ENCODE measurements around the gene FAM72D.
"Not testable (repeated sequence)": the region's sequence is repeated elsewhere in the genome, so short reads cannot be mapped to it uniquely, and the experiment has no call there.

The FAM72D gene

DNA sequence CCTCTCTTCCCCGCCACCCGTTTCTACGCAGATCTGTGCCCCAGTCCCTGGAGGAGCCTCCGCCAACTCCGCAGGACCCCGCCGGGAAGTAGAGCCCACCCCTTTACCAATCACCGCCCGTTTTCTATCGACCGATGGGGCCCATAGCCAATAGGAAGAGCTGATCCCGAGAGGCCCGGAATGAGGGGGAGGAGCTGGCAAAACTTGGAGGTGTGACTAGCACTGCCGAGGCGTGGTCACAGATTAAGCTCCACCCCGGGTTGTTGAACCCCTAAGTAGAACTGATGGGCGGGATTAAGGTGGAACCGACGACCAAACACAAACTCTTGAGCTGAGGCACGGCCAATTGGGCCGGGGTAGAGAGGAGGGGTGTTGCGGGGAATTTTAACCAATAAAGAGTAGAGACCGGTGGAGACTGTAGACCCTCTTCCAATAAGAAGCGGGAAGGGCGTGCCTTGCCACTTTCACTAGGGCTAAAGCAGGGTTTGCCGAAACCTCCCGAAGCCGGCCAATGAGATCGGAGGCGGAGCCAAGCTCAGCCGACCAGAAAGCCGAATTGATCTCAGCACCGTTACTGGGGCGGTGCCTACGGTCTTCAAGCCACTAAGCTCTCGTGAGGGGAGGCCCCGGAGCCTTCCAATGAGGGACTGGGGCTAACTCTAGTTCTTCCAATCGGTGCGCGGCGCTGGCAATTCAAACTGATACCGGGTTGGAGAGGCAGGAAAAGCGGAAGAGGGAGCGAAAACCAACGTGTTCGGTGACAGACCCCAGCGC lies at the start of gene FAM72D, which contains the start of gene SRGAP2B:
Gene FAM72D, plus strand, starts transcription at position 691 of the 774 bp plus-strand sequence. CDS start 874 bp downstream, outside the sequence.
Gene SRGAP2B, minus strand, starts transcription at position 45 of the 774 bp plus-strand sequence. CDS start 2,427 bp downstream, outside the sequence.
- FAIRE-seq; DNase-seq (ENCODE audit: low spot score): not testable (repeated sequence)

DNA sequence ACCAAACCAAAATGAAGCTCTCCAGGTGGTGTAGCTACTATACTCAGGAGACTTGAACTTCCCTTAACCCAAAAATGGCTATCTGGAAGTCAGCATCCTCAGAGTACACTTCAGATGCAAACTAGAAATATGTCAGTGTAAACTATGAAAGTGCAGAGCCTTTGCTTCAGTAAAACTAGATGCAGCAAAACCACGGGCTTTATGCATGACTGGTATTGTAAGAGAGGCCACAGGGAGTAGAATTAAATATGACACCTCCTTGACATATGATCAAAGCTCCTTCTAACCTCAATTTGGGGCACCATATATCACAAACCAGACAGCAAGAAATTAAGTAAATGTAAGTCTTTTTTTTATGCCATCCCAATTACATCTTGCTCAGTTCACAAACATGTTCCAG lies 48.2 kb upstream of the FAM72D start:
- not testable (repeated sequence) for FAIRE-seq; DNase-seq (ENCODE audit: low spot score)

DNA sequence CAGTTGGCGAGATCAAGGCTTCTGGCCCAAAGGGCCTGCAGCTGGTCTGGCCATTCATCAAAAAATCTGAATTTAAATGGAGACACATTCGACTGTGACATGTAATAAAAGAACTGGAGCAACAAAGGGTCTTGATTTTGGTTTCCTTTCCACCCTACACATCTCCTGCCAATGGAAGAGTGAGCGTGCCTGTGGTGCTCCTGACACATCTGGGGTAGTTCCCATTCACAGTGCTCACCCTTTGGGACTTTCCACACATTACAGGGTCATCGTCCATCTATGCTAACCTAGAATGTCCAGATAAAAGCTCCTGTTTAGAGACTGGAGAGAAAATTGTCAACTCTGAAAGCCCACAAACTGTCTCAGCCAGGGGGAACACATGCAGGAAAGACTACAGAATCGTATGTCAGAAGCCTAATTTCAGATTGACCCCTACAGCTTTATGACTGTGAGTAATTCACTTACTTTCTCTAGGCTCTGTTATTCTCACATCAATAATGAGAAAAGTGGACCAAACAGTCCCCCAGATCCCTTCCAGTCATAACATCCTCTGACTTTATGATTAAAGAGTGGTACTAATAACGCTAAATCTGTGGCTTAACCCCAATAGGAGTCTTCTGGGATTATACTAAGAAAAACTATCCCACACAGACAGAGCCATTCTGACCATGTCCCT lies 47.5 kb upstream of the FAM72D start:
- FAIRE-seq; DNase-seq (ENCODE audit: low spot score): not testable (repeated sequence)

DNA sequence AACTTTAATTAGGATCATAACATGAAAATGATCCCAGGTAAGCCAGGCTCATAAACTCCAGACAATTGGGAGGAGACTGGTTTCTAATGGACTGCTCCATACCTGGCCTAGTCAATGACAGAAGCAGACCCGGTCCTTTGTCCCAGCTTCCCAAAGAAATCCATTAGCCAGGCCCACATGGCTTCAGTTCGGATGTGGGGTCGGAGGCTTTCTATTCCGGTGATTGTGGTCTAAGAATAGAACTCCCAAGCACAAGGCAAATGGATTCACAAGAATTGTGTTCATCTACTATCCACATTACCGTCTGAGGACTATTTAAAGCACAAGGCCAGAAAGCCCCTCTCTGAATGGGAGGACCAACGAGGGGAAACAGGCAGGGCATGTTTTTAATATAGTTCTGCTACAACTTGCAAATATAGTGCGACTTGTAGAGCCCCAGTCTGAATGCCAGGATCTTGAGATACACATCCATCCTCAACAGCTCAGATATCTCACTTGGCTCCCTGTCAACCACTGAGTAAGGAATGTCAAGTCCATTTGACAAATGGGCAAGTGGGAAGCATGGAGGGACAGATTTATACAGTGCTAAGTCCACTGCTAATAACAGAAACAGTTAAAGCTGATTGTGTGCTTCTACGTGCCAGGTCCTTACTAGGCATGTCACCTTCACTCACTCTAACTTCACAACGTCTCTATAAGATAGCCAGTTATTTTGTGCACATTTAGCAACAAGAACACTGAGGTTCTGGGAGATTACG lies 43.6 kb upstream of the FAM72D start:
- not testable (repeated sequence) for DNase-seq (ENCODE audit: low spot score); FAIRE-seq

DNA sequence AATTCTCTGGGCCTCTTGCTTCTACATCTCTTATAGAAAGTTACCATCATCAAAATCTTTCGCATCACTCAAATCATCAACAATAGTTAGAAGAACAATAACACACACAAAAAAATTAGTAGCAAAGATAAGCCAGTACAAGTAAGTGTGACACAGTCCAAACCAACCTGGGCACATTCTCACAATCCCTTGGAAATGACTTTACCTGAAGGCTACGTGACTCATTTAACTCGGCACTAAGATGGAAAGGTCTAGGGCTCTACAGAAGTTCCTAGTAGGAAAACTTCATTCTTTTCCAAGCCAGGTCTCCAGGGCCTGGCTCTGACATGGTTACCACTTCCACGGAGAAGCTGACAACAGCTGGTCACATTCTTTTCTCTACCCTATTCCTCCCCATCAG lies 42.3 kb upstream of the FAM72D start:
- not testable (repeated sequence) for DNase-seq (ENCODE audit: low spot score); FAIRE-seq

DNA sequence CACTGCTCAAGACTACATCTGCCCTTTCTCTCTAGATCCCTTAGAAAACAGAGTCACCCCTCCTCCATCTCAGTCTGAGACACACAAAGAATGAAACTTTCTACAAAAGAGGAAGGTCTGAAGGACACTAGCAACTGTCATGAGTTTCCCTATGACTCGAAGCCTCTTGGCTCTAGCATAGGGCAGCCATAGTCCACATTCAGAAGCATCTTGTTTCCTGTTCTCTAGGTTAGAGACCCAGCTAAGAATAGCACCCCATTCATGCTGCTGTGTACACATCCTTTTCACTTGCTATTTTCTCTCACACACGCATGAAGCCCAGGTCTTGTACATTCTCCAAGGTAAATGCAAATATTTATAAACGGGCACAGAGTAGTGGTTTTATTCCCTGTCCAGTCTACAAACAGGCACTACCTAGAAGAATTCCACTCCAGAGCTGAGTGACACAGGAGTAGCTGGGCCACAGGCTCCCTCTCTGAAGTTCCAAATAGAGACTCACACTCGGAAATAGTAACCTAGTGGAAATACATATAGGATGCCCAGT lies 40.5 kb upstream of the FAM72D start:
- FAIRE-seq; DNase-seq (ENCODE audit: low spot score): not testable (repeated sequence)

DNA sequence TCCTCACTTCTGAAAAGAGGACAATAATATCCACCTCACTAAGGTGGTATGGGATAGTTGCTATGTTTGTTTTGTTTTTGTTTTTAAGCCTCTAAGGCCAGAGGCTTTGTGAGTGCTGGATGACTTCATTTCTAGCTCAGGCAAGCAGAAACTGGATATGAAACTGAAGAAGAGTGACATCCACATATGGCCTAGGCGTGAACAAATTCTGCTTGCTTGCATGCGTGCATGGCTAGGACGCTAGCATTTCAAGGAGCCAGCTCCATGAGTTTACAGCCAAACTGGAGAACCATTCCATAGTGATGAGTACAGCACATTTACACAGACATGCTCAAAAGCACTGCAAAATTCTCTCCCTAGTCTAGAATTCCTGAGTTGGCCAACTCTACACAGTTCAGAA lies 37.6 kb upstream of the FAM72D start:
- not testable (repeated sequence) for DNase-seq (ENCODE audit: low spot score); FAIRE-seq

DNA sequence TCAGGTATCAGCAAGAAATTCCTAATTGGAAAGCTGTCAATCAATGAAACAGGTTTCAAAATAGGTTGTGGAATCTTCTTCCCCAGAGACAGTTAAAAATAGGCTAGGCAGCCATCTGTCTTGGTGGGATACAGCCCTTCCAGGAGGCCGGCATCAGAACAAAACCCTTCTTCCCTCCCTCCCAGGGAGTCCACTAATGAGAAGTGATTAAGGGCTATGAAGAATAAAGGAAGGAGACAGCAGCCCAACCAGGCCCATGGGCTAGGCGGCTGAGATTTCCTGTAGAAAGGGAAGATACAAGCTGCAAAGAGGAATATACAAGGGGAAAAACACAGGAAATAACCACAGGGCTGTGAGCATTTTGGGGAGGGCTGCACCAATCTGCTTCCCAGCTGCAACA lies 32.5 kb upstream of the FAM72D start:
- not testable (repeated sequence) for FAIRE-seq; DNase-seq (ENCODE audit: low spot score)

DNA sequence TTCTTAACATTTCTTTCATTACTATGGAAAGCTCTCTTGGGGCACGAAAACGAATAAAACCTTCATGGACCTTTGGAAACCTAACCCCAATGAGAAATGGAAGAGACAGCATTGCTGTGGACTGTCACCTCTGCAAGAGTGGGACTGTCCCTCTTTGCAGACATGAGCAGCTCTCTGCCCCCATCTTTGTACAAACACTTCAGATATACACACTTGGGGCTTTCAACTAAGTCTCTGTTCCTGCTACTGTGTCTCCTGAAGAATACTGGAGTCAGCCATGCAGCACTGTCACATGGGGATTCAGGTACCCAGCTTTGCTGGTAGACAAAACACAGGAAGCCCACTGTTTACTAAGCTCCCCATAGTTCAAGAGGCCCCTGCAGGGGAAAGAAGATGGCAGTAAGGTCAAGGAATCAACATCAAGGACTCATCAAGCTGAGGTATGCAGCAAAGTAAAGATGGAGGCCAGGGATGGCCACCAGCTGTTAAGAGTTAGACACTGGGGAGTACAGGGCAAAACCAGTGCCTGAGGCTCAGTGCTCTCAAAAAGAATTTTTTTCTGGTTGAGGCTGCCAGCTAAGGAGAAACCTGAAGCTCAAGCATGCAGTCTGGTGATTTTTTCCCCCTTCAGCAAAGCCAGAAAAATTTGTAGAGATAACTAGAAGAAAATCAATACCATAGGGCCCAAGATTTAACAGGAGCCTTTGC lies 31.7 kb upstream of the FAM72D start:
- FAIRE-seq; DNase-seq (ENCODE audit: low spot score): not testable (repeated sequence)

DNA sequence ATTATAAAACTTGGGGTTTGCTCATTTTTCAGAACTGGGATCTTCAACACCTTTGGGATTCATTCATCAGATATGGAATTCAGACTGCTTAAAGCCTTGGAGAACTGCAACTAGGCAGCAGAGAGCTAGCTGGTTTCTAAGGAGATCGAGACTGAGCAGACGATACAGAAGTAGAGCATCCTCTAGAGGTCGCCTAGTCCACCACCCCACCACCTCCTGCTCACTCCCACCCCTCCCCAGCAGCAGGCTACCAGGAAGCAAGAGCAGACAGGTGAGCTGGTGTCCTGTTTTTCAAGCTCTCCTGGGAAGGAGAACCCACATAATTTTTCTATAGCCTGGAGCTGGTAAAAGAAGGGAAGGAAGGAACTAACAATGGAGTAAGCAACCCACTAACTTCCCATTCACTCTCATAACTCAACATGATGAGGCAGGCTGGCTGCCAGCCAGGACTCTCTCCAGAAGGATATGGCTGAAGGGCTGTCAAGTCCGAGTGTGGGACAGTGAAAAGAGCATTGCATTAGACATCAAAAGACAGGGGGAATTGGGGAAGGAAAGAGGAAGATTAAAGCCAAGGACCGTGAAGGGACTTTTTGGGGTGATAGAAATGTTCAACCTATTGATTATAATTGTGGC lies 30.5 kb upstream of the FAM72D start:
- not testable (repeated sequence) for FAIRE-seq; DNase-seq (ENCODE audit: low spot score)

DNA sequence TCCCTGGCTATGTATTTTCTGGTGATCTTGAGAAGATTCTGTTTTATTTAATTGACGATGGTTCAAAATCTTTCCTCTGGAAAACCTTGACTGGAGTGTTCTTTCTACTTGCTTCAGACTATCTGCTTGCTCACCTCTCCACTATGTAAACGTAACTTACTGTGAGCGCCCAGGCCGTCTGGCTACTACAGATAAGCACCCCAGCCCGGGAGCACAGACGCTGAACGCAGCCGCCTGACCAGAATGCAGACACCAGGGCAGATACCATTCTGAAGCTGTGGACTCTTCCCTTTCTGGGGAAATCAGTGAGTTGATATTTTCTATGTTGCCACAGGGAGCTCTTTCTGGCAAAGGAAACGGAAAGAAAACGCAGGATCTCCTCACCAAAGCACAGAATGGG lies 29.3 kb upstream of the FAM72D start:
- FAIRE-seq; DNase-seq (ENCODE audit: low spot score): not testable (repeated sequence)

DNA sequence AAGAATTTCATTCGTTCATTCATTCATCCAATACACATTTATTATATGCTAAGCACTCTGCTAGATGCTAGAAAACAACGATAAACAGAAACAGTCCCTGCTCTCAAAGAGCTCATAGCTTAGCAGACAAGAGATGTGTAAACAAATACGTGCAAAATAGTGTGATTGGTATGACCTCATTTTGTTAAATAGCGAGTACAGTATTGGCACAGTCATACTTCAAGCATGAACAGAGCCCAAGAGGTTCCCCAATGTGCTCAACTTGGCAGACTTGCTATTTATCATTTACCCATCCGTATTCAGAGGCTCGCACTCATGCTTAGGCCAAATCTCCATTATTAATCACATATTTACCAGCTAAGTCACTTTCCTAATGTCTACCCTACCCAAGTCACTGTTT lies 24.2 kb upstream of the FAM72D start:
- not testable (repeated sequence) for FAIRE-seq; DNase-seq (ENCODE audit: low spot score)

DNA sequence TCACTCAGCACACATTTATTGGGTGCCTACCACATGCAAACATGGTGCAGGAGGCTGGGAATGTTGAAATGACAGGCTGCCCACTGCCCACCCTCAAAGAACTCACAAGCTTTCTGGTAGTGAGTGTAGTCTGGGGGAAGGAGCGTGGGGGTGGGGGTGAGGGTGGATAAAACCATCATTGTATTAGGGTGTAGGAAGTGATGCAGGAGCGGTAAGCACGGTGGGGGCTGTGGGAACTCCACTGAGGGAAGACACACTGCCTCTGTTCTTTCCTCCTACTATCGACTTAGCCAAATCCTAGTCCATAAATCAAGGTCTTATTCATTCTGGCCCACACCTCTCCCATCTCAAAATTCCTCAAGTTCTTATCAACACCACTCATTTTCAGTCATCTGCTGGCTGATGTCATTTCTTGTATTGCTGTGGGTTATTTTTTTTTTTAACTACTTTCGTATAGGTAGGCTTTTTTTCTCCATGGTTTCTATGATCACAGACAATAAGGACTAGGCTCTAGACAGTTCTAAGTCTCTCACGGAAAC lies 21.7 kb upstream of the FAM72D start:
- not testable (repeated sequence) for FAIRE-seq; DNase-seq (ENCODE audit: low spot score)

DNA sequence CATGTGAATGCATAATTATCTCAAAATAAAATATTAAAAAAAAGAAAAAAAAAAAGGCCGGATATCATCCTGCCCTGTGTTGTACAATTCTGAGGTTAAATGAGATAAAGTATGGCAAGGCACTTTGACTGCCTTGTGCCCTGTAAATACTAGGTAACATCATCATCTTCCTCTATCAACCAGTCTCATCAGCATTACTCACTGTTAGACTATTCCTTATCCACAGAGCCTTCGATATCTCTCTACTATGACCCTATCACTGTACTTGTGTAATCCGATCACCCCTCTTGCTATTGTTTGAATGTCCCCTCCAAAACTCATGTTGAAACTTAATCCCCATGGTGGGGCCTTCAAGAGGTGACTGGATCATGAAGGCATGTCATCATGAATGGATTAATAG lies 18.9 kb upstream of the FAM72D start:
- FAIRE-seq; DNase-seq (ENCODE audit: low spot score): not testable (repeated sequence)

DNA sequence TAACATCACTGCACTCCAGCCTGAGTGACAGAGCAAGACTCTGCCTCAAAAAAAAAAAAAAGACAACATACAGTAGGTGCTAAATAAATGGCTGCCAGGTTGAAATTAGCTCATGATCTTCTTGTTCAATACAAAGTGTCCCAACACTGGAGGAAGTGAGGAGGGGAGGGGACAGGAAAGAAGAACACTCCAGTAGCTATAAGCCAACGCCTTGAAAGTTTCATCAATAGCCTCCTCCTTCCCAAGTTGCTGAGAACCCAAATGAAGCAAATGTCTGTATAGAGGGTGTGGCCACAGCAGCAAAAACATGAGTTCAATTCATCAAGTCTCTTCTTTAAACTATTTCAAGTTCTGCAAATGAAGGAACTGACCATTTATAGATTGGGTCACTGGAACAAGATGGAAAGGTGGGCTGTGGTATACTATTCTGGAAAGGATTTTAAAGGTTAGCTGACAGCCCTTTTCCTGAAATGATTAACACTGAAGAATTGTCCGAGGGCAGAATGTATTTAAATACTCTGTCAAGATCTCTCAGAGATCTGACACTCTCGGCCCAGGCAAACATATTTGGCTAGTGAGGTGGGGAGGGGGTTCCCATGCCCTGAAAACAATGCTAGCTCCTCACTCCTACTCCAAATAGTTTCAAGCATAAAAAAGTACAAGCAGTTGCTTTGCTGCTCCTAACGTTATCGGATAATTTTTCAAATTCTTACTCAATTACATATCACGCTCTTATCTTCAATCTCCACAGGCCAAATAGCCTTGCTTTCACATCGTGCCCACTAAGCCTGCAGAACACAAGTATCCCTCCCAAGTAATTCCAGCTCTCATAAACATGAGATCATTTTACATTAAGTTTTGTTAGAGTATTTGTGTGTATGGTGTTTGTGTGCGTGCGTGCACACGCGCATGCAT lies 17.6 kb upstream of the FAM72D start:
- not testable (repeated sequence) for FAIRE-seq; DNase-seq (ENCODE audit: low spot score)

DNA sequence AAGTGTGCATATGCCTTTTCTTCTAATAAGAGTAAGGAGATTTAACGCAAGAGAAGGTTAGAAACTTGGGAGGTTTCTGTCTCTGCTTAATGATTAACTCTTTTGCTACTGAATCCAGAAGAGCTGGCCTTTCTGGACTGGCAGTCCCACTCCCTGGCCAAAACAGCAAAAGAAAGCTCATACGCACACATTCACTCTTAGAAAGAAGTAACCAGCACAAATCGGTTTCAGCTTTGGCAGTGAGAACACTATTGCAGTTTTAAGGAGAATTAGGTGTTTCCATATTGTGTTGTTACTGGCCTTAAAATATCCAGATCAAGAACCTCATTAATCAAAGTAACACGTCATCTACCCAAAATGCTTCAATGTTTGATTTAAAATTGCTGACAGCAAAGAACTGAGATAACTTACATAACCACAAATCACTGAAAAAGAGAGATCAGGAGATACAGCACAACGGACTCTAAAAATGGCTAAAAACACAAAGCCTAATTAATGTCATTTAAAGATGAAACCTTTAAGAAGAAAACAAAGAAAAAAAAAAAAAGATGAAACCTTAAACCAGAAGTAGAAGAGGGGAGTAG lies 16.9 kb upstream of the FAM72D start:
- FAIRE-seq; DNase-seq (ENCODE audit: low spot score): not testable (repeated sequence)

DNA sequence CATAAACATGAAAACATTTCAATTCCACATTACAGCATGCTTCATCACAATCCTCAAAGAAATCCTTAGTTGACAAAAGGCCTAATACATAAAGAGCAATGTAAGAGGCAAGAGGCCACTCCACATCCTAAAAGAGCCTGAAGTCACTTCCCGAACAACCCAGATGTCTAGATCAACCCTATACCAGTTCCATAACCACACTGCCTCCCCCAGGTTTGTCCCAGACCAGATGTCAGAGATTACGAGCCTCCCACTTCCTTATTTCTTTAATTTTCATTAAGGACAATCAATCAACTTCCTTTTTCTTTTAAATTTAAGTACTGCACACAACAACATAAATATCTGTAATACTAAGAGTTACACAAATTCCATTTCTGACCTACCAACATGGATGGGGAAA lies 16.0 kb upstream of the FAM72D start:
- not testable (repeated sequence) for DNase-seq (ENCODE audit: low spot score); FAIRE-seq

DNA sequence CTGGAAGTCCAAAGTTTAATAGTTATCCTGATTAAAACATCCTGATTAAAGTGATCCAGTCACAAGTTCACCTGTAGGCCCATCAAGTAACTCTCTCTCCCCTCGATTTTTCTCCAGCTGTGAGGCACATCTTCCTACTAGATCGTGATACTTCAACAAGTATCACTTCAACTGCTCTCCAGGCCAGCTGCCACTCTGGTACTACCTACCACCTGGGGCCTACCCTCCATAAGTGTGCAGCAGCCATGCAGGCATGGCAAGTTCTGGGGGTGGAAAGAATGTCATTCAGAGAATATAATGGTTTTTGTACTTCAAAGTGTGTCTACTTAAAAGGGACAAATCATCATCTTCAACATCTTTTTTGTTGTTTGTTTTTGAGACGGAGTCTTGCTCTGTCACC lies 15.6 kb upstream of the FAM72D start:
- FAIRE-seq; DNase-seq (ENCODE audit: low spot score): not testable (repeated sequence)
